Keratinocyte (primary cell): Measurements from ENCODE around the gene C4BPA.

Experiments used
- CTCF ChIP-seq, 3 experiments: IDR thresholded peaks in 1 of 3; conservative IDR thresholded peaks in 1 of 3; optimal IDR thresholded peaks in 1 of 3; 2 replicates in 2 of 3; 3 replicates in 1 of 3; pipeline versions ENCODE3 to v1.5.1; 2011; ENCODE audit warnings: low read length in 3 of 3, mild to moderate bottlenecking in 3 of 3, moderate library complexity in 2 of 3, control low read depth in 1 of 3, inconsistent platforms in 1 of 3; ENCODE audit not compliant: insufficient read depth in 2 of 3; ENCODE audit errors: extremely low read depth in 1 of 3
- EZH2 ChIP-seq: IDR thresholded peaks from one replicate; pipeline ENCODE4 v1.6.1; 2012; ENCODE audit warnings: inconsistent platforms, mild to moderate bottlenecking, low read length, moderate library complexity

DNA sequence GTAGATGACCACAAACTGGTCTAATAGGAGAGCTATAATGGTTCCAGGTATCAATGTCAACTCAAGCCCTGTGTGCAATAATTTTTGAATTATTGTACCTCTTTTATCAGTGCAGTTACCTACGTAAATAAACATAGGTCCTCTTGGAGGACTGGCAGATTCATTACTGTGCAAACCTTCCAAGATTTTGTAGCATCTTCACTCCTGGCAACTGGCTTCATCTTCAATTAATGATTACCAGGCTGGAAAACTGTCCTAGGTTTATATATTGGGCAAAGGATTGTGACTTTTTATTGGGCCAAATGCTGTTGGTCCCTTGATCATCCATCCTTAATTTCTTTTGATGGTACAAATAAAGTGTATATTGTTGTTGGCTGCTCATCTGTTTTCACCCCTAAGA lies 35.6 kb downstream of the C4BPA start:
- no peak for TF ChIP-seq CTCF (optimal IDR thresholded peaks at IDR 0.05 in 1 of 3, IDR thresholded peaks at IDR 0.05 in 1 of 3, conservative IDR thresholded peaks at IDR 0.05 in 1 of 3; ENCODE audit: extremely low read depth in 1 of 3, insufficient read depth in 2 of 3, low read length in 3 of 3)
- no peak for TF ChIP-seq EZH2
